OCI-LY1 (cell line): ENCODE measurements around the gene MRPL3.

ENCODE experiments used
- H2AFZ ChIP-seq: fragments of 200-600 bp; sonication (generic), shearing (Covaris generic); 2 replicates; pipeline ENCODE4 v1.6.0; 2014; ENCODE audit warnings: antibody characterized with exemption, mild to moderate bottlenecking, low read length
- H3F3A ChIP-seq: fragments of 200-600 bp; sonication (generic), shearing (Covaris generic); 2 replicates; pipeline ENCODE4 v1.6.0; 2014; ENCODE audit warnings: mild to moderate bottlenecking, antibody characterized with exemption, low read length, moderate library complexity; ENCODE audit not compliant: insufficient read depth
- H3K27ac ChIP-seq: fragments of 200-600 bp; sonication (generic); 2 replicates; pipeline ENCODE4 v1.5.1; 2014; ENCODE audit warnings: low read length, mixed run types, mild to moderate bottlenecking, low read depth; ENCODE audit not compliant: poor library complexity, severe bottlenecking
- H3K27me3 ChIP-seq: fragments of 200-600 bp; sonication (generic); 2 replicates; pipeline ENCODE4 v1.6.0; 2014; ENCODE audit warnings: antibody characterized with exemption, mild to moderate bottlenecking, low read length, moderate library complexity; ENCODE audit not compliant: insufficient read depth
- H3K36me3 ChIP-seq: fragments of 200-600 bp; sonication (generic); 2 replicates; pipeline ENCODE4 v1.6.1; 2014; ENCODE audit warnings: mild to moderate bottlenecking, antibody characterized with exemption, low read length, moderate library complexity, mixed read lengths; ENCODE audit not compliant: insufficient read depth
- H3K4me1 ChIP-seq: fragments of 200-600 bp; sonication (generic); 2 replicates; pipeline ENCODE4 v1.5.1; 2014; ENCODE audit warnings: mild to moderate bottlenecking, low read length, moderate library complexity; ENCODE audit not compliant: insufficient read depth, severe bottlenecking
- H3K4me2 ChIP-seq: fragments of 200-600 bp; sonication (generic), shearing (Covaris generic); 2 replicates; pipeline ENCODE4 v1.6.1; 2014; ENCODE audit warnings: low read length
- H3K4me3 ChIP-seq: fragments of 200-600 bp; sonication (generic); 2 replicates; pipeline ENCODE4 v1.5.1; 2014; ENCODE audit warnings: low read length, low read depth, mild to moderate bottlenecking, mixed read lengths; ENCODE audit not compliant: poor library complexity, severe bottlenecking
- H3K79me2 ChIP-seq: fragments of 200-600 bp; shearing (Covaris generic); 2 replicates; pipeline ENCODE4 v1.6.1; 2016; ENCODE audit warnings: mixed run types, low read length, mixed read lengths; ENCODE audit not compliant: insufficient read depth
- H3K9ac ChIP-seq: fragments of 200-600 bp; sonication (generic), shearing (Covaris generic); 2 replicates; pipeline ENCODE4 v1.6.1; 2014; ENCODE audit warnings: mild to moderate bottlenecking, low read length, mixed read lengths
- H3K9me2 ChIP-seq: fragments of 200-600 bp; sonication (generic), shearing (Covaris generic); 2 replicates; pipeline ENCODE4 v1.6.1; 2014; ENCODE audit warnings: low read depth, mild to moderate bottlenecking, low read length, mixed read lengths
- H3K9me3 ChIP-seq: fragments of 200-600 bp; shearing (Covaris generic); 2 replicates; pipeline ENCODE4 v1.6.1; 2014; ENCODE audit warnings: low read length, mixed read lengths
- H4K20me1 ChIP-seq: fragments of 200-600 bp; sonication (generic), shearing (Covaris generic); 2 replicates; pipeline ENCODE4 v1.6.0; 2016; ENCODE audit warnings: mild to moderate bottlenecking, low read length; ENCODE audit not compliant: insufficient read depth
- EZH2 ChIP-seq: fragments of 200-600 bp; sonication (generic), shearing (Covaris generic); IDR thresholded peaks from 2 replicates; pipeline ENCODE4 v1.8.0; 2017; ENCODE audit warnings: borderline replicate concordance, mixed run types, mild to moderate bottlenecking, antibody characterized with exemption, low read length, moderate library complexity, mixed read lengths
- TF ChIP-seq, protein P1 (sequence below): fragments of 200-600 bp; sonication (generic), shearing (Covaris generic); IDR thresholded peaks from 2 replicates; pipeline ENCODE4 v1.5.1; 2017; ENCODE audit warnings: mild to moderate bottlenecking, antibody characterized with exemption, low read length, moderate library complexity, mixed read lengths

MRPL3 gene

DNA sequence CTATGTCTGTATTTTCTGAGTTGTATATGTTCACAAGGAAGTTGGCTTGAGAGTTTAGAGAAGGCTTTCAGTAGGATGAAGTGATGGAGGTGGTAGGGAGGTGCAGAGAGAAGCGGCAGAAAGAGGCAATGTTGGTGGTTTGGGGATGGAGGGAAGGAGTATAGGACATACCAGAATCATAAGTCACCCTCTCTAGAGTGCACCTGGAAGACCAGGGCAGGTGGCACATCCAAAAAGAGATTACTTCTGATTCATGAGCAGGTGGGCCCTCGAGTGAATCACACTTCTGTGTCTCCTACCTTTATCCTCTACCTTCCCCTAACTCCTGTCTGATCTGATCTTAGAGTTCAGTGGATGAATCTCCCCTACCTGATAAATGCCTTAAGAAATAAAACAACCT, 41.8 kb upstream of the MRPL3 start:
- no peak overlapping the region for H2AFZ ChIP-seq
- H3K4me1 ChIP-seq: no peaks in the 10 kb centered on the region
- no peaks in the 10 kb centered on the region for H4K20me1 ChIP-seq
- H3K36me3 ChIP-seq: no peaks in the 10 kb centered on the region
- H3K27ac ChIP-seq: no peak overlapping the region
- no peak overlapping the region for H3K4me2 ChIP-seq
- H3K9ac ChIP-seq: no peak overlapping the region
- H3K27me3 ChIP-seq: no peaks in the 10 kb centered on the region
- H3K79me2 ChIP-seq: no peaks in the 10 kb centered on the region
- H3F3A ChIP-seq: no peaks in the 10 kb centered on the region
- H3K9me3 ChIP-seq: no peaks in the 10 kb centered on the region
- no peak overlapping the region for H3K4me3 ChIP-seq
- no peak for TF ChIP-seq EZH2
- TF ChIP-seq, protein P1, sequence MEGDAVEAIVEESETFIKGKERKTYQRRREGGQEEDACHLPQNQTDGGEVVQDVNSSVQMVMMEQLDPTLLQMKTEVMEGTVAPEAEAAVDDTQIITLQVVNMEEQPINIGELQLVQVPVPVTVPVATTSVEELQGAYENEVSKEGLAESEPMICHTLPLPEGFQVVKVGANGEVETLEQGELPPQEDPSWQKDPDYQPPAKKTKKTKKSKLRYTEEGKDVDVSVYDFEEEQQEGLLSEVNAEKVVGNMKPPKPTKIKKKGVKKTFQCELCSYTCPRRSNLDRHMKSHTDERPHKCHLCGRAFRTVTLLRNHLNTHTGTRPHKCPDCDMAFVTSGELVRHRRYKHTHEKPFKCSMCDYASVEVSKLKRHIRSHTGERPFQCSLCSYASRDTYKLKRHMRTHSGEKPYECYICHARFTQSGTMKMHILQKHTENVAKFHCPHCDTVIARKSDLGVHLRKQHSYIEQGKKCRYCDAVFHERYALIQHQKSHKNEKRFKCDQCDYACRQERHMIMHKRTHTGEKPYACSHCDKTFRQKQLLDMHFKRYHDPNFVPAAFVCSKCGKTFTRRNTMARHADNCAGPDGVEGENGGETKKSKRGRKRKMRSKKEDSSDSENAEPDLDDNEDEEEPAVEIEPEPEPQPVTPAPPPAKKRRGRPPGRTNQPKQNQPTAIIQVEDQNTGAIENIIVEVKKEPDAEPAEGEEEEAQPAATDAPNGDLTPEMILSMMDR: no peak
- H3K9me2 ChIP-seq: no peaks in the 10 kb centered on the region

DNA sequence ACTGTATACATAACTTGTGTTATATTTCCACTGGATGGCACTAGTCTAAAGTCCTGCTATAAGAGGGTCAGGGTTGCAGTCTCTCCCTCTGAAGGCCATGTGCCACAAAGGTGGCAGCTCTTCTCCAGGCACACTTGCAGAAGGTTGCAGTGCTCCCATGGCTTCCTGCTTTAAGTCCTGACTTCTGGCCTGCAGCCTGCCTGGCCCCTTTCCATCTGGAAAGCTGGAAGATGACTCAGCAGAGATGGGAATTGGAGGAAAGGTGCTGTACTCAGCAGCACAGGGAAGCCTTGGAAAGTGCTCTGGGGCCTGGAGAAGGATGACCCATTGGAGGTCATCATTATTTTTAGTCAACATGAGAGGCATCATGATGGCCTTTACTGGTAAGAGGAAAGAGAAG, 40.9 kb upstream of the MRPL3 start:
- Histone ChIP-seq H3K27ac (no peak overlapping the region), H3K4me2 (no peak overlapping the region), H3F3A (no peaks in the 10 kb centered on the region), H3K9me3 (no peaks in the 10 kb centered on the region), H3K79me2 (no peaks in the 10 kb centered on the region), H3K9ac (no peak overlapping the region), H2AFZ (no peak overlapping the region), H3K4me3 (no peak overlapping the region), H3K36me3 (no peaks in the 10 kb centered on the region), H3K9me2 (no peaks in the 10 kb centered on the region), H3K4me1 (no peaks in the 10 kb centered on the region), H4K20me1 (no peaks in the 10 kb centered on the region), H3K27me3 (no peaks in the 10 kb centered on the region)
- TF ChIP-seq, protein P1: no peak
- no peak for TF ChIP-seq EZH2

DNA sequence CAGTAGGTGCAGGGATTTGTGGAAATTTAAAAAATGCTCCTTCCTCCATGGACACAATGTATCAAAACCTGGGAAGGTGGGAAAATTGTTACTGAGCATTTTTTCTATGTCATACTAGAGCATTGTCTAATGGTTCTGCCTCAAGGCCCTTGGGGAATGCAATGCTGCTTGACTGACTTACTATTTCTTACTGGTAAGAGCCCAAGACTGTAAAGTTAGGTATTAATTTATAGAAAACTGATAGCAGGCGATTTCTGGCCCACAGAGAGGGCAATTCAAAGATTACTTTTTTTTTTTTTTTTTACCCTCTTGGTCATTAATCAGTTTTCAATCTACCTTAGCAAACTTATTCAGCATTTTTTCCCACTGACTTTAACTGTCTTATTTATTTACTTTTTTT, 38.5 kb upstream of the MRPL3 start:
- Histone ChIP-seq H3K9me3 (no peaks in the 10 kb centered on the region), H3F3A (no peaks in the 10 kb centered on the region), H3K27me3 (no peaks in the 10 kb centered on the region), H3K79me2 (no peaks in the 10 kb centered on the region), H4K20me1 (no peaks in the 10 kb centered on the region), H3K9me2 (no peaks in the 10 kb centered on the region), H3K27ac (no peak overlapping the region), H3K9ac (no peak overlapping the region), H3K4me1 (no peaks in the 10 kb centered on the region), H2AFZ (no peak overlapping the region), H3K4me3 (no peak overlapping the region), H3K36me3 (no peaks in the 10 kb centered on the region), H3K4me2 (no peak overlapping the region)
- TF ChIP-seq, protein P1: no peak
- TF ChIP-seq EZH2: no peak
